SU-DHL-6 (cell line): ENCODE data around the gene PKP2.

Experiments
- EZH2phosphoT487 ChIP-seq: fragments of 200-600 bp; sonication (generic), shearing (Covaris generic); conservative IDR thresholded peaks from 2 replicates; pipeline ENCODE4 v1.6.1; 2018; ENCODE audit warnings: mild to moderate bottlenecking, antibody characterized with exemption, low read length, moderate library complexity, mixed read lengths
- TF ChIP-seq, protein P1 (sequence below): fragments of 200-600 bp; sonication (generic); IDR thresholded peaks from one replicate; pipeline ENCODE4 v1.5.1; 2017; ENCODE audit warnings: antibody characterized with exemption, mild to moderate bottlenecking, low read length, moderate library complexity; ENCODE audit not compliant: insufficient read depth, poor library complexity, severe bottlenecking

GRCh38 chr12:32809196-32809595, 87.4 kb downstream of the PKP2 start:
- TF ChIP-seq, protein P1, sequence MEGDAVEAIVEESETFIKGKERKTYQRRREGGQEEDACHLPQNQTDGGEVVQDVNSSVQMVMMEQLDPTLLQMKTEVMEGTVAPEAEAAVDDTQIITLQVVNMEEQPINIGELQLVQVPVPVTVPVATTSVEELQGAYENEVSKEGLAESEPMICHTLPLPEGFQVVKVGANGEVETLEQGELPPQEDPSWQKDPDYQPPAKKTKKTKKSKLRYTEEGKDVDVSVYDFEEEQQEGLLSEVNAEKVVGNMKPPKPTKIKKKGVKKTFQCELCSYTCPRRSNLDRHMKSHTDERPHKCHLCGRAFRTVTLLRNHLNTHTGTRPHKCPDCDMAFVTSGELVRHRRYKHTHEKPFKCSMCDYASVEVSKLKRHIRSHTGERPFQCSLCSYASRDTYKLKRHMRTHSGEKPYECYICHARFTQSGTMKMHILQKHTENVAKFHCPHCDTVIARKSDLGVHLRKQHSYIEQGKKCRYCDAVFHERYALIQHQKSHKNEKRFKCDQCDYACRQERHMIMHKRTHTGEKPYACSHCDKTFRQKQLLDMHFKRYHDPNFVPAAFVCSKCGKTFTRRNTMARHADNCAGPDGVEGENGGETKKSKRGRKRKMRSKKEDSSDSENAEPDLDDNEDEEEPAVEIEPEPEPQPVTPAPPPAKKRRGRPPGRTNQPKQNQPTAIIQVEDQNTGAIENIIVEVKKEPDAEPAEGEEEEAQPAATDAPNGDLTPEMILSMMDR: no peak
- TF ChIP-seq EZH2phosphoT487: no peak
